Dermis blood vessel endothelial cell (primary cell): Measurements from ENCODE around the gene KCNS3. TPM values are rescaled to one million over a fixed set of nuclear protein-coding genes. Genes with fewer than 3 reads are reported as not detected.
"Not testable (repeated sequence)": the region's sequence is repeated elsewhere in the genome, so short reads cannot be mapped to it uniquely, and the experiment has no call there.

Experiments used
- DNase-seq: peaks from one replicate; pipeline ENCODE4 v3.0.0; 2010
- total RNA-seq: library from RNA; depleted of rRNA; stranded (reverse); fragments of >200 nt; gene quantifications from 2 replicates; pipeline ENCODE4 v1.2.3, GENCODE V29; 2014

The KCNS3 gene
- total RNA-seq, 1 donor from 2014 or later = 1.5 TPM

DNA sequence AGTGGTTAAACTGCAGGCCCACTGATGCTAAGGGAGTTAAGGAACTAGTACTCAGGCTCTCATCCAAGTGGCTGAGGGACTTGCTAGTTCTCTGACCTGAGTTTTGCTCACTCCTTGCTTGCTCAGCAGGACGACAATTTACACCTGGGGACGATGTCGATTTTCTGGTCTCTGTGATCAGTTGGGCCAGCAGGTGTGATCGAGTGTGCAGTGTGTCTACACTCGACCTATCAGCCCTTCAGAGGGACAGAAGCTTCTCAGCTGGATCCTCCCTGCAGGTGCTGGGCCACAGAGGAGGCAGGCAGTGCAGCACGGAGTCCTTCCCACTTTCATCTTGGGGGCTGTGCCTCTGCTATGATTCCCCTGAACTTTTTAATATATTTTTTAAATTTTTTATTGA is 71.5 kb downstream of the KCNS3 start:
- DNase-seq = no peak

- no peak for DNase-seq
Observed at GRCh38 chr2:17951563-17951962, 73.1 kb downstream of the KCNS3 start.

GRCh38 chr2:17958466-17959092 is 80.1 kb downstream of the KCNS3 start:
- DNase-seq = no peak

DNA sequence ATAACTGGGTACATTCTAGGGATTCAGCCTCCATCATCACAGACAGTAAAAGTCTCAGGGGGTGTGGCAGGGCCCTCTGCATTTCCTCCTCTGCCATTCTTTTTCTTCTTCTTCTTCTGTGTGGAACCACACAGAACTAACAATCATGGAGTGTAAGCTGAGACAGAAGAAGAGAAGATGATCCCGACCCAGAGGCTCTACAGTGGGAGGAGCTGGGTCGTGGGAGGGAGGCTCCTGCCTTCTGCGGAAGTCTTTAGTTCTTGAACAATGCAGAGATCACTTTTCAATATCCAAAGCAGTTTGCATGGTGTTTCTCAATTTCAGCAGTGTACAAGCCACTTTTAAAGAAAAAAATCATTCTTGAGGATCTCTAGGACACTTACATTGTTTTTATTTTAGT is 80.9 kb downstream of the KCNS3 start:
- no peak for DNase-seq

- no peak for DNase-seq
Observed at GRCh38 chr2:17959833-17960232, 81.4 kb downstream of the KCNS3 start.

DNA sequence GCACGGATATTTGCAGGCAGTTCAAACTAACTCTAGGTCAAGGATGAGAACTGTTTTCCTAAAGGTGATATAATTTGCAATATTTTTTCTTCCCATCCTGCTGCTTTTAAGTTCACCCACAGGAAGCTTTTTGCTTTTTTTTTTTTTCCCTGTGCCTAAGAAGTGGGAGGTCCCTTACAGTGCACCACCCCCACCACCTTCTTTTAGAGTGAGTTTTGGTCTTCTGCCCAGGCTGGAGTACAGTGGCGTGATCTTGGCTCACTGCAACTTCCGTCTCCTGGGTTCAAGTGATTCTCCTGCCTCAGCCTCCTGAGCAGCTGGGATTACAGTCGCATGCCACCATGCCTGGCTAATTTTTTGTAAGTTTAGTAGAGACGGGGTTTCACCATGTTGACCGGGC is 82.5 kb downstream of the KCNS3 start:
- DNase-seq = no peak

GRCh38 chr2:17961789-17962188 is 83.3 kb downstream of the KCNS3 start:
- no peak for DNase-seq

GRCh38 chr2:17962876-17963275 is 84.4 kb downstream of the KCNS3 start:
- DNase-seq = no peak

DNA sequence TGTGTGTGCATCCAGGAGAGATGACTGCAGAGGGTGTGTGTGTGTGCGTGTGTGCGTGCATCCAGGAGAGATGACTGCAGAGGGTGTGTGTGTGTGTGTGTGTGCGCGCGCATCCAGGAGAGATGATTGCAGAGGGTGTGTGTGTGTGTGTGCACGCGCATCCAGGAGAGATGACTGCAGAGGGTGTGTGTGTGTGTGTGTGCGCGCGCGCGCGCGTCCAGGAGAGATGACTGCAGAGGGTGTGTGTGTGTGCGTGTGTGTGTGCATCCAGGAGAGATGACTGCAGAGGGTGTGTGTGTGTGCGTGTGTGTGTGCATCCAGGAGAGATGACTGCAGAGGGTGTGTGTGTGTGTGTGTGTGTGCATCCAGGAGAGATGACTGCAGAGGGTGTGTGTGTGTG is 85.1 kb downstream of the KCNS3 start:
- not testable (repeated sequence) for DNase-seq

- DNase-seq = no peak
Observed at GRCh38 chr2:17965196-17965595, 86.7 kb downstream of the KCNS3 start.

- no peak for DNase-seq
Observed at GRCh38 chr2:17966798-17967197, 88.3 kb downstream of the KCNS3 start.

- no peak for DNase-seq
Observed at GRCh38 chr2:17969661-17970060, 91.2 kb downstream of the KCNS3 start.

DNA sequence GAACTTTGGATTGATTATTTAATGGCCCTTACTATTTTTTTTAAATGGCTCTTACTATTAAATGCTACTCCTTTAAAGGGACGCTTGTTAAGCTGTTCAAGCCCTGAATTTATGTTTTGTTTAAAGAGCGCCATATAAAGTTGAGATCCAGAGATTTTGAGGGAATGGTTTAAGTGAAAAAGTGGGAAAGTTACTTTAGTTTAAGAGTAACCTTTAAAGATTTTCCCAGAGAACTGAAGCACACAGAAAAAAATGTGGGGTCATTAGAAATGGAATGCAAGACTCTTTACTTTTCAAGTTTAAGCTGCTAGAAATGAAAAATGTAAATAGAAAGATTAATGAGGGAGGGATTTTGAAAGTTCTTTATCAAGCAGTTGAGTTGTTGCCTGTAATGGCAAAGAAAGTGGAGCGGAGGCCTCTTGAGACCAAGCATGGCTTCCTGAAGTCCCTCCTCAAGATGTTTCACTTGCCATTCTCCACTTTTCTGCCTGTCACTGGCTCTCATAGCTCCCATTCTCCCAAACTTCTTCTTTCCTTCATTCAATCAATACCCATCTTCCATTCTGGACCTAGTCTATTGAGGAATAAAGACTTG is 93.2 kb downstream of the KCNS3 start:
- no peak for DNase-seq

DNA sequence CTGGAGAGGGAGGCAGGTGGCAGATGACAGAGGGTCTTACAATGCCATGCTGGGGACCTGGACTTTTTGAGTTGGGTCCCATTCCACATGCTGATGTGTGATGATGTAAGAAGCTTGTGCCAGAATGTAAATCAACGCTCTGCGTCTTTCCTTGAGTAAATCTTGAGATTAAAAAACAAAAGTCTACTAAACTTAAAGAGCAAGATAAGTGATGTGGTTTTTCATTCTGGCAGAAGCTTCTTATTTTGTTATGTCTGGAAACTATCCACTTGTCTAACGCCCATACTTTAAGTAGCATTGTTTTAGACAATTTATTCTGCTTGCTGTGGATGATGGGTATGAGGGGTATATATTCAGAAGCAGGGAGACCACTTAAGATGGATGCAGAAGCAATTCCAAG is 94.5 kb downstream of the KCNS3 start:
- DNase-seq = no peak

- DNase-seq = no peak
Observed at GRCh38 chr2:17975401-17975800, 96.9 kb downstream of the KCNS3 start.

- DNase-seq = no peak
Observed at GRCh38 chr2:17976871-17977746, 98.6 kb downstream of the KCNS3 start.

DNA sequence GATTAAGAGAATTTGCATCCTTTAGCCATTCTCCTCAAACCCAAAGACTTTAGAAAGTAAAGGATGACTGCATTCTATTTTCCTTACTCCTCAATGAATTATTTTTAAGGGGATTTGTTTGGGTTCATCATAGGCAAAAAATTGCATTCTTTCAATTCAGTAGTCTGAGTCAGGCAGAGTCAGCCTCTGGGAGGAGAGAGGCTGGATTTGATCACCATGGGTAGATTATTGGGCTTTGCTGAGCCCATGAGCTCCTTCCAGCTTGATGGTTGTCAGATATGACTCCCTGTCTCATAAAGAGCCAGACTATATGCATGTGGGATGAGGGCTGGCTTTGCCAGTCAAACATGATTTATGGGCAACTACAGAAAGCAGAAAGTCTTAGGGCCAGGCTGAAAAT is 101.2 kb downstream of the KCNS3 start:
- no peak for DNase-seq

DNA sequence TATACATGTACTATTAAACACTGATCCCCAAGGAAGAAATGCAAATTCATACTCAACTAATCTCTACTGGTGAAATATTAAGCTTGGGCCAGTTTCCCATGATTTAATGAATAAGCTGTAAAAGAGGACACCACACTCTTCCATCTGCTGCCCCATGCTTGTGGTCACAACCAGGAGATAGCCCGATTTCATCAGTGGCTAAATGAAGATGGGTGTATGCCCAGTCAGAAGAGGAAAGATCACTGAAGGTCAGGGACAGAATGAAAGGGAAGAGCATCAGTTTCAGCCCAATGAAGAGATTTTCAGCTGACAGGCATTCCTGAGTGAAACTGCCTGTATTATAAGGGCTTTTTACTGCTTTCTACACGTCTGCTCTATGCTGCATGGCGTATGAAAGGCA is 103.5 kb downstream of the KCNS3 start:
- no peak for DNase-seq

Other genes with a start within 250 kb of the KCNS3 start
- 30.0 and 32.4 TPM in 2 replicates for gene SMC6, start 124.9 kb upstream of the KCNS3 start, total RNA-seq
- 7.3 and 20.9 TPM in 2 replicates for gene GEN1, start 124.5 kb upstream of the KCNS3 start, total RNA-seq
- not detected in 2 replicates for gene MSGN1, start 62.2 kb upstream of the KCNS3 start, total RNA-seq